H1 (cell line): ENCODE results near the gene TFDP3. TPM values are rescaled to one million over a fixed set of nuclear protein-coding genes. Genes with fewer than 3 reads are reported as not detected.

Source experiments
- RNF2 ChIP-seq: fragments of 200-900, 300-1000 bp; sonication (generic); IDR thresholded peaks from 2 replicates; pipeline ENCODE4 v1.7.1; 2016; ENCODE audit warnings: borderline replicate concordance, low read depth, mild to moderate bottlenecking, antibody characterized with exemption, low read length; ENCODE audit not compliant: poor library complexity, severe bottlenecking; ENCODE audit errors: missing control alignments
- polyA plus RNA-seq, 7 experiments: library from polyadenylated mRNA; depleted of rRNA in 3 of 7; stranded (reverse) in 5 of 7; unstranded in 2 of 7; fragments of >200 nt in 5 of 7; fragments of 200-250 nt in 2 of 7; gene quantifications; 1 replicate in 5 of 7; 2 replicates in 1 of 7; 4 replicates in 1 of 7; pipeline versions ENCODE4 v1.2.1 to v1.2.3, GENCODE V29; 2011 to 2013; ENCODE audit warnings: missing spikeins in 2 of 7, mixed read lengths in 2 of 7
- total RNA-seq: library from RNA; stranded (reverse); fragmentation: NEBNext Ultra II Directional; extraction: Animal tissue kit (Norgen Biotek cat#: 25700); gene quantifications from 2 replicates; pipeline ENCODE4 v1.2.1, GENCODE V29; 2021
- TF ChIP-seq, protein P1 (sequence below), 3 experiments: IDR thresholded peaks; 1 replicate in 2 of 3; 2 replicates in 1 of 3; pipeline versions ENCODE4 v1.5.1 to v1.6.1; 2011; ENCODE audit warnings: low read length in 3 of 3, mild to moderate bottlenecking in 3 of 3, inconsistent platforms in 2 of 3, low read depth in 1 of 3, moderate library complexity in 1 of 3; ENCODE audit not compliant: insufficient read depth in 1 of 3; ENCODE audit errors: control extremely low read depth in 1 of 3

Gene TFDP3
- total and polyA plus RNA-seq, 2 of the 8 experiments (the other 6 are each of a cell fraction or from before 2014, with no cell fraction given) = not detected

DNA sequence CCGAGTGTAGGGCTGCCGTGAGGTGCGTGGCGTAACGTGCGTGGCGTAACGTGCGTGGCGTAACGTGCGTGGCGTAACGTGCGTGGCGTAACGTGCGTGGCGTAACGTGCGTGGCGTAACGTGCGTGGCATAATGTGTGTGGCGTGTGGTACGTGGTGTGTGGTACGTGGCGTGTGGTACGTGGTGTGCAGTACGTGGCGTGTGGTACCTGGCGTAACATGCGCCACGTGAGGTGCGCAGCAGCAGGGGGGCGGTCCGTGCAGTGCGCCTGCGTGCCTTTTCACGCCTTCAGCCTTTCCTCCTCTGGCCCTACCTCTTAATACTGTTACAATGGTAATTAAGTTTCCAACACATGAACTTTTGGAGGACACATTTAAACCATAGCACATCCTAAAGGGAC, at the start of gene TFDP3 (continued):
- TF ChIP-seq, protein P1, sequence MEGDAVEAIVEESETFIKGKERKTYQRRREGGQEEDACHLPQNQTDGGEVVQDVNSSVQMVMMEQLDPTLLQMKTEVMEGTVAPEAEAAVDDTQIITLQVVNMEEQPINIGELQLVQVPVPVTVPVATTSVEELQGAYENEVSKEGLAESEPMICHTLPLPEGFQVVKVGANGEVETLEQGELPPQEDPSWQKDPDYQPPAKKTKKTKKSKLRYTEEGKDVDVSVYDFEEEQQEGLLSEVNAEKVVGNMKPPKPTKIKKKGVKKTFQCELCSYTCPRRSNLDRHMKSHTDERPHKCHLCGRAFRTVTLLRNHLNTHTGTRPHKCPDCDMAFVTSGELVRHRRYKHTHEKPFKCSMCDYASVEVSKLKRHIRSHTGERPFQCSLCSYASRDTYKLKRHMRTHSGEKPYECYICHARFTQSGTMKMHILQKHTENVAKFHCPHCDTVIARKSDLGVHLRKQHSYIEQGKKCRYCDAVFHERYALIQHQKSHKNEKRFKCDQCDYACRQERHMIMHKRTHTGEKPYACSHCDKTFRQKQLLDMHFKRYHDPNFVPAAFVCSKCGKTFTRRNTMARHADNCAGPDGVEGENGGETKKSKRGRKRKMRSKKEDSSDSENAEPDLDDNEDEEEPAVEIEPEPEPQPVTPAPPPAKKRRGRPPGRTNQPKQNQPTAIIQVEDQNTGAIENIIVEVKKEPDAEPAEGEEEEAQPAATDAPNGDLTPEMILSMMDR (IDR thresholded peaks at IDR 0.05; ENCODE audit: control extremely low read depth in 1 of 3, insufficient read depth in 1 of 3, low read depth in 1 of 3, low read length in 3 of 3) = no peak
- TF ChIP-seq RNF2 = no peak
